Spleen (tissue), 7 donors: ENCODE measurements around the gene EGLN3.

Experiments
- POLR2A ChIP-seq, 3 donors: fragments of 450-650 bp; IDR thresholded peaks; one replicate each; pipeline ENCODE4 v1.5.1; 2017; ENCODE audit warnings: antibody characterized with exemption in 3 of 3, mild to moderate bottlenecking in 1 of 3
- POLR2AphosphoS5 ChIP-seq, 3 donors: sonication (generic); formaldehyde crosslinking; IDR thresholded peaks; one replicate each; pipeline ENCODE4 v1.5.1; 2017; ENCODE audit warnings: antibody characterized with exemption in 3 of 3
- TF ChIP-seq, protein P1 (sequence below), 11 experiments: fragments of 200-600 bp in 7 of 11; fragments of 450-650 bp in 4 of 11; sonication (generic) in 4 of 11; IDR thresholded peaks in 8 of 11; conservative IDR thresholded peaks in 3 of 11; 1 replicate in 7 of 11; 2 replicates in 4 of 11; pipeline versions ENCODE4 v1.4.0 to v1.8.0; 2016 to 2021; ENCODE audit warnings: antibody characterized with exemption in 11 of 11, inconsistent platforms in 4 of 11, mild to moderate bottlenecking in 1 of 11
- donor health status: DM: no; HTN: no; CAD: no; lungs with moderate emphysema.
- donor health status: DM: no; HTN: no; CAD: no.
- donor health status: DM: no; HTN: no; CAD: no.

DNA sequence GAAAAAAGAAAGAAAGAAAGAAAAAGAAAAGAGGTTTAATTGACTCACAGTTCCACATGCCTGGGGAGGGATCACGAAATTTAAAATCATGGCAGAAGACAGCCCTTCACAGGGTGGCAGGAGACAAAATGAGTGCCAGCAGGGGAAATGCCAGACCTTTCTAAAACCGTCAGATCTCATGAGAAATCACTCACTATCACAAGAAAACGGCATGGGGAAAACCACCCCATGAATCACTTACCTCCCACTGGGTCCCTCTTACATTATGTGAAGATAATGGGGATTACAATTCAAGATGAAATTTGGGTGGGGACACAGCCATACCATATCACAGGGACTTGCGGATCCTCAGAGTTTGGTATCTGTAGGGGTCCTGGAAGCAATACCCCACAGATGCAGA lies 16.3 kb upstream of the EGLN3 start:
- TF ChIP-seq, protein P1, sequence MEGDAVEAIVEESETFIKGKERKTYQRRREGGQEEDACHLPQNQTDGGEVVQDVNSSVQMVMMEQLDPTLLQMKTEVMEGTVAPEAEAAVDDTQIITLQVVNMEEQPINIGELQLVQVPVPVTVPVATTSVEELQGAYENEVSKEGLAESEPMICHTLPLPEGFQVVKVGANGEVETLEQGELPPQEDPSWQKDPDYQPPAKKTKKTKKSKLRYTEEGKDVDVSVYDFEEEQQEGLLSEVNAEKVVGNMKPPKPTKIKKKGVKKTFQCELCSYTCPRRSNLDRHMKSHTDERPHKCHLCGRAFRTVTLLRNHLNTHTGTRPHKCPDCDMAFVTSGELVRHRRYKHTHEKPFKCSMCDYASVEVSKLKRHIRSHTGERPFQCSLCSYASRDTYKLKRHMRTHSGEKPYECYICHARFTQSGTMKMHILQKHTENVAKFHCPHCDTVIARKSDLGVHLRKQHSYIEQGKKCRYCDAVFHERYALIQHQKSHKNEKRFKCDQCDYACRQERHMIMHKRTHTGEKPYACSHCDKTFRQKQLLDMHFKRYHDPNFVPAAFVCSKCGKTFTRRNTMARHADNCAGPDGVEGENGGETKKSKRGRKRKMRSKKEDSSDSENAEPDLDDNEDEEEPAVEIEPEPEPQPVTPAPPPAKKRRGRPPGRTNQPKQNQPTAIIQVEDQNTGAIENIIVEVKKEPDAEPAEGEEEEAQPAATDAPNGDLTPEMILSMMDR (IDR thresholded peaks at IDR 0.05 in 8 of 11, conservative IDR thresholded peaks at IDR 0.05 in 3 of 11), result no peak
- TF ChIP-seq POLR2A (IDR thresholded peaks at IDR 0.05), result no peak
- no peak for TF ChIP-seq POLR2AphosphoS5 (IDR thresholded peaks at IDR 0.05)
